Kidney (tissue), 14 donors: ENCODE measurements around the gene LGALS7. TPM values are rescaled to one million over a fixed set of nuclear protein-coding genes. Genes with fewer than 3 reads are reported as not detected.

Experiments used
- DNase-seq, 5 donors: peaks; one replicate each; pipeline ENCODE4 v3.0.0-alpha.2; 2013 to 2020
- FAIRE-seq: peaks from 2 replicates; lab custom pipeline; 2012; peaks lifted over from hg19 to GRCh38; lab: Jason Lieb, UNC
- H3K27ac ChIP-seq, 2 donors: one replicate each; pipeline ENCODE4 v1.7.0; 2013; ENCODE audit warnings: low read depth in 2 of 2, low read length in 2 of 2, inconsistent platforms in 1 of 2
- H3K27me3 ChIP-seq: one replicate; pipeline ENCODE4 v1.7.1; 2013; ENCODE audit warnings: low read length, inconsistent platforms; ENCODE audit not compliant: control insufficient read depth, insufficient read depth
- H3K36me3 ChIP-seq, 3 donors: one replicate each; pipeline versions ENCODE4 v1.7.0 to v1.7.1; 2013; ENCODE audit warnings: low read length in 3 of 3, control low read depth in 1 of 3, inconsistent platforms in 1 of 3; ENCODE audit not compliant: insufficient read depth in 3 of 3, control insufficient read depth in 2 of 3
- H3K4me1 ChIP-seq, 3 donors: one replicate each; pipeline versions ENCODE4 v1.7.0 to v1.7.1; 2013; ENCODE audit warnings: low read length in 3 of 3, inconsistent platforms in 1 of 3, low read depth in 1 of 3; ENCODE audit not compliant: control insufficient read depth in 2 of 3, insufficient read depth in 2 of 3
- H3K4me3 ChIP-seq, 3 donors: one replicate each; pipeline versions ENCODE4 v1.7.0 to v1.8.1; 2013; ENCODE audit warnings: low read length in 3 of 3, control low read depth in 1 of 3, inconsistent platforms in 1 of 3
- H3K9ac ChIP-seq, 3 donors: one replicate each; pipeline versions ENCODE4 v1.7.0 to v1.7.1; 2013; ENCODE audit warnings: low read length in 3 of 3, control low read depth in 1 of 3, inconsistent platforms in 1 of 3
- H3K9me3 ChIP-seq, 3 donors: one replicate each; pipeline versions ENCODE4 v1.7.0 to v1.7.1; 2013; ENCODE audit warnings: low read length in 3 of 3, control low read depth in 1 of 3, inconsistent platforms in 1 of 3; ENCODE audit not compliant: control insufficient read depth in 2 of 3, insufficient read depth in 1 of 3
- CTCF ChIP-seq: IDR thresholded peaks from 3 replicates; pipeline ENCODE4 v1.5.1; 2012; ENCODE audit warnings: mild to moderate bottlenecking, moderate library complexity, borderline replicate concordance; ENCODE audit not compliant: insufficient read depth; ENCODE audit errors: extremely low read depth
- intact Hi-C: fragments of 100-400 bp; cut with DNase I; formaldehyde crosslinking; loops from one replicate; pipeline ENCODE4 v1.11.1; 2022
- polyA plus RNA-seq: library from polyadenylated mRNA; stranded (reverse); fragments of 350-450 nt; fragmentation: Illumina TruSeq; extraction: RNeasy Lipid Tissue Mini Kit (QIAGEN cat#74804); gene quantifications from one replicate; pipeline ENCODE4 v1.2.3, GENCODE V29; 2014; ENCODE audit warnings: low read depth, low replicate concordance; ENCODE audit not compliant: insufficient read depth
- total RNA-seq: library from RNA; stranded (reverse); fragmentation: NEBNext Ultra II Directional; extraction: Animal tissue kit (Norgen Biotek cat#: 25700); gene quantifications from one replicate; pipeline ENCODE4 v1.2.1, GENCODE V29; 2021
- donor health status: control.
- donor health status: control.
- donor health status: control.
- donor health status: control.
- donor health status: control.
- donor health status: DM: yes; HTN: yes; CAD: no.
- donor health status: Normal renal cell carcinoma (clear cell type).

LGALS7 gene
- total and polyA plus RNA-seq, 2 donors from 2014 or later, result 1.3 TPM; not detected in 1

GRCh38 chr19:38730470-38730730 lies 42.9 kb downstream of the LGALS7 start:
- FAIRE-seq (no peak), DNase-seq (no peak)
- H3K27ac ChIP-seq, result no peak overlapping the region
- peaks cover 0 to 26% (median 5%) of the 10 kb centered on the region in 3 donors for H3K4me1 ChIP-seq
- no peak overlapping the region for H3K9ac ChIP-seq
- no peak for TF ChIP-seq CTCF
- peaks cover 3 to 27% (median 15%) of the 10 kb centered on the region in 3 donors for H3K36me3 ChIP-seq
- intact Hi-C loops, result no loop called here
- no peaks in the 10 kb centered on the region for H3K9me3 ChIP-seq
- H3K4me3 ChIP-seq, result no peak overlapping the region
- H3K27me3 ChIP-seq, result no peaks in the 10 kb centered on the region

GRCh38 chr19:38729653-38730469 lies 43.5 kb downstream of the LGALS7 start:
- FAIRE-seq (peak; percentile 30), DNase-seq (peak in 4 of 5 donors; percentile 70 to 87 (median 82))
- H3K4me3 ChIP-seq, result no peak overlapping the region
- no peak overlapping the region for H3K9ac ChIP-seq
- peak; percentile 57 for TF ChIP-seq CTCF
- H3K4me1 ChIP-seq, result peaks cover 0 to 26% (median 5%) of the 10 kb centered on the region in 3 donors
- peaks cover 3 to 33% (median 20%) of the 10 kb centered on the region in 3 donors for H3K36me3 ChIP-seq
- intact Hi-C loops, result no loop called here
- H3K27me3 ChIP-seq, result no peaks in the 10 kb centered on the region
- H3K27ac ChIP-seq, result no peak overlapping the region
- H3K9me3 ChIP-seq, result no peaks in the 10 kb centered on the region

- FAIRE-seq, result no peak
- peaks cover 0 to 26% (median 5%) of the 10 kb centered on the region in 3 donors for H3K4me1 ChIP-seq
- intact Hi-C loops, result no loop called here
- peak overlapping the region; percentile 20 to 57 for H3K27ac ChIP-seq
- H3K9me3 ChIP-seq, result no peaks in the 10 kb centered on the region
- no peak for TF ChIP-seq CTCF
- H3K9ac ChIP-seq, result no peak overlapping the region
- H3K4me3 ChIP-seq, result no peak overlapping the region
- H3K27me3 ChIP-seq, result no peaks in the 10 kb centered on the region
- peaks cover 3 to 41% (median 22%) of the 10 kb centered on the region in 3 donors for H3K36me3 ChIP-seq
- DNase-seq, result peak in 2 of 5 donors; percentile 60 to 80
Observed at GRCh38 chr19:38728752-38729541, 44.4 kb downstream of the LGALS7 start.
